Stimulated activated CD8-positive, alpha-beta memory T cell treated with anti-CD3 and anti-CD28 coated beads, Interleukin-15, amount 100 ng/mL, for 48 hours (primary cell): ENCODE measurements around the gene NEURL1B.
"Not testable (repeated sequence)": the region's sequence is repeated elsewhere in the genome, so short reads cannot be mapped to it uniquely, and the experiment has no call there.

Experiments
- DNase-seq, 2 donors: peaks; one replicate each; pipeline ENCODE4 v3.0.0-alpha.2; 2020; ENCODE audit warnings: low read depth in 2 of 2

NEURL1B gene

GRCh38 chr5:172656496-172656895 is 15.4 kb downstream of the NEURL1B start:
- not testable (repeated sequence) for DNase-seq

- DNase-seq, result not testable (repeated sequence)
These were observed 16.6 kb downstream of the NEURL1B start for GRCh38 chr5:172657524-172658233.

- DNase-seq, result no peak
These were observed 17.3 kb downstream of the NEURL1B start for GRCh38 chr5:172658391-172658790.

- no peak for DNase-seq
These were observed 18.0 kb downstream of the NEURL1B start for GRCh38 chr5:172658961-172659501.

- DNase-seq, result no peak
These were observed 18.5 kb downstream of the NEURL1B start for GRCh38 chr5:172659570-172659908.

GRCh38 chr5:172659909-172660628 is 19.0 kb downstream of the NEURL1B start:
- no peak for DNase-seq

GRCh38 chr5:172660974-172661373 is 19.9 kb downstream of the NEURL1B start:
- DNase-seq, result no peak

GRCh38 chr5:172661526-172661925 is 20.5 kb downstream of the NEURL1B start:
- no peak for DNase-seq

GRCh38 chr5:172662596-172662995 is 21.5 kb downstream of the NEURL1B start:
- no peak for DNase-seq

- no peak for DNase-seq
These were observed 23.0 kb downstream of the NEURL1B start for GRCh38 chr5:172664018-172664417.

GRCh38 chr5:172664681-172665541 is 23.8 kb downstream of the NEURL1B start:
- no peak for DNase-seq

- DNase-seq, result no peak
These were observed 25.2 kb downstream of the NEURL1B start for GRCh38 chr5:172666251-172666650.

- no peak for DNase-seq
These were observed 26.9 kb downstream of the NEURL1B start for GRCh38 chr5:172667786-172668593.

GRCh38 chr5:172668594-172669071 is 27.6 kb downstream of the NEURL1B start:
- no peak for DNase-seq

- DNase-seq, result no peak
These were observed 28.4 kb downstream of the NEURL1B start for GRCh38 chr5:172669386-172670004.

GRCh38 chr5:172670005-172670402 is 28.9 kb downstream of the NEURL1B start:
- DNase-seq, result no peak

GRCh38 chr5:172670444-172670843 is 29.4 kb downstream of the NEURL1B start:
- DNase-seq, result no peak

- no peak for DNase-seq
These were observed 30.0 kb downstream of the NEURL1B start for GRCh38 chr5:172671091-172671490.

GRCh38 chr5:172672681-172673080 is 31.6 kb downstream of the NEURL1B start:
- no peak for DNase-seq

GRCh38 chr5:172674155-172674554 is 33.1 kb downstream of the NEURL1B start:
- no peak for DNase-seq
